HG03571 (cell line): ENCODE results near the gene SLC16A5.

Experiments used
- ATAC-seq: cut with Tn5 transposase; IDR thresholded peaks from one replicate; pipeline ENCODE4 v1.9.1; 2021; ENCODE audit not compliant: unreplicated experiment

The SLC16A5 gene

DNA sequence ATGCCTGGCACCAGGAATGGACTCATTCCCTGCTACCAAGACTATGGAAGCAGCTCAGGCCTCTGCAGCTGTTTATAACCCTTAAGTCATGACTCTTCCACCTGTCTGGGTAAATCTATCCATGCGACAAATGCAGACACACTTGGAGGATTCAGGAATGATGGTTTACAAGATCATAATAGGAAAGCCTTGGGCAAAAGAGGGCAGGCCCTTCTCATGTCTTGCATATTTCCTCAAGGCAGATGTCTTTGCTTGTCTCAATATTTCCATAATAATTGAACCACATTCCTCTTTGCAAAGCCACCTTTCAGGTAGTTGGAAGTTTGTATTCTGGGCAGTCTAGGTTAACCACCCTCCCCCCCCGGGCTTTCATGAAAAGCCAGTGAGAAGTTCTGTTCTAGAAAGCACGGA is 67.4 kb downstream of the SLC16A5 start:
- ATAC-seq, result no peak
